SK-N-SH (cell line): Measurements from ENCODE around the gene CXorf38. TPM values are rescaled to one million over a fixed set of nuclear protein-coding genes. Genes with fewer than 3 reads are reported as not detected.
"Not testable (repeated sequence)": the region's sequence is repeated elsewhere in the genome, so short reads cannot be mapped to it uniquely, and the experiment has no call there.

ENCODE experiments used
- CTCF ChIA-PET: fragments of 300-600, 350-600 bp; formaldehyde crosslinking; extraction: SDS; loops from one replicate; lab custom pipeline; 2021; lab: Yijun Ruan, JAX
- POLR2A ChIA-PET: fragments of 350-600 bp; sonication (Branson Sonifier 250); formaldehyde crosslinking; extraction: SDS; loops from one replicate; lab custom pipeline; 2020; ENCODE audit warnings: antibody characterized with exemption, inconsistent platforms; lab: Yijun Ruan, JAX
- DNase-seq: peaks from one replicate; pipeline ENCODE4 v3.0.0; 2012
- H2AFZ ChIP-seq: fragments of 200-600 bp; sonication (generic); 2 replicates; pipeline ENCODE4 v1.8.1; 2016; ENCODE audit warnings: antibody characterized with exemption, mild to moderate bottlenecking, low read depth
- H3F3A ChIP-seq: fragments of 200-600 bp; sonication (generic); replicated peaks from 2 replicates; pipeline ENCODE3; 2016; ENCODE audit warnings: antibody characterized with exemption, mild to moderate bottlenecking; ENCODE audit not compliant: insufficient read depth
- H3K27ac ChIP-seq, 2 experiments: fragments of 200-500 bp in 1 of 2; fragments of 200-600 bp in 1 of 2; sonication (Bioruptor generic) in 1 of 2; sonication (generic), shearing (Covaris generic) in 1 of 2; 2 replicates each; pipeline versions ENCODE4 v1.5.1 to v1.6.1; 2014 to 2016; ENCODE audit warnings: low read depth in 2 of 2, inconsistent platforms in 1 of 2, low read length in 1 of 2, mild to moderate bottlenecking in 1 of 2, mixed read lengths in 1 of 2
- H3K27me3 ChIP-seq: fragments of 200-600 bp; sonication (generic), shearing (Covaris generic); 2 replicates; pipeline ENCODE4 v1.6.1; 2016; ENCODE audit warnings: mixed run types; ENCODE audit not compliant: insufficient read depth
- H3K36me3 ChIP-seq, 2 experiments: fragments of 200-500 bp in 1 of 2; fragments of 200-600 bp in 1 of 2; sonication (Bioruptor generic) in 1 of 2; sonication (generic) in 1 of 2; replicated peaks in 1 of 2; 2 replicates each; pipeline versions ENCODE3 to v1.5.1; 2014 to 2016; ENCODE audit warnings: low read length in 1 of 2, mild to moderate bottlenecking in 1 of 2; ENCODE audit not compliant: insufficient read depth in 2 of 2, control insufficient read depth in 1 of 2
- H3K4me1 ChIP-seq, 2 experiments: fragments of 200-500 bp in 1 of 2; fragments of 200-600 bp in 1 of 2; sonication (Bioruptor generic) in 1 of 2; sonication (generic), shearing (Covaris generic) in 1 of 2; 2 replicates each; pipeline versions ENCODE4 v1.5.1 to v1.6.1; 2014 to 2016; ENCODE audit warnings: low read depth in 1 of 2, low read length in 1 of 2, mixed run types in 1 of 2; ENCODE audit not compliant: insufficient read depth in 2 of 2, control insufficient read depth in 1 of 2
- H3K4me2 ChIP-seq: fragments of 200-600 bp; sonication (generic), shearing (Covaris generic); 2 replicates; pipeline ENCODE4 v1.6.1; 2017; ENCODE audit warnings: mixed run types
- H3K4me3 ChIP-seq, 2 experiments: fragments of 200-500 bp in 1 of 2; fragments of 200-600 bp in 1 of 2; sonication (Bioruptor generic) in 1 of 2; sonication (generic), shearing (Covaris generic) in 1 of 2; 2 replicates each; pipeline versions ENCODE4 v1.5.1 to v1.8.1; 2014 to 2016; ENCODE audit warnings: low read depth in 2 of 2, inconsistent platforms in 1 of 2, low read length in 1 of 2, mild to moderate bottlenecking in 1 of 2, mixed read lengths in 1 of 2, moderate library complexity in 1 of 2
- H3K79me2 ChIP-seq: fragments of 200-600 bp; sonication (generic); 2 replicates; pipeline ENCODE4 v1.8.1; 2017; ENCODE audit warnings: mild to moderate bottlenecking; ENCODE audit not compliant: insufficient read depth
- H3K9ac ChIP-seq: fragments of 200-600 bp; sonication (generic); 2 replicates; pipeline ENCODE4 v1.6.1; 2017; ENCODE audit warnings: mixed run types
- H3K9me2 ChIP-seq: fragments of 200-600 bp; sonication (generic); 2 replicates; pipeline ENCODE4 v1.6.1; 2017; ENCODE audit warnings: mixed run types
- H3K9me3 ChIP-seq: fragments of 200-600 bp; sonication (generic); 2 replicates; pipeline ENCODE4 v1.6.1; 2017; ENCODE audit warnings: mixed run types, mild to moderate bottlenecking, moderate library complexity
- H4K20me1 ChIP-seq: fragments of 200-600 bp; sonication (generic); 2 replicates; pipeline ENCODE4 v1.6.1; 2017; ENCODE audit warnings: mild to moderate bottlenecking, mixed run types; ENCODE audit not compliant: insufficient read depth
- CHD2 ChIP-seq: fragments of 150-350 bp; IDR thresholded peaks from 2 replicates; pipeline ENCODE4 v1.6.1; 2018; ENCODE audit warnings: low read length; ENCODE audit not compliant: partially characterized antibody
- ELF1 ChIP-seq: IDR thresholded peaks from 2 replicates; pipeline ENCODE4 v1.4.0; 2012
- GABPA ChIP-seq: IDR thresholded peaks from 2 replicates; pipeline ENCODE4 v1.4.0; 2012; ENCODE audit warnings: low read depth, mild to moderate bottlenecking
- GATA2 ChIP-seq: sonication (generic); formaldehyde crosslinking; IDR thresholded peaks from 2 replicates; pipeline ENCODE4 v1.5.0; 2020; ENCODE audit warnings: mild to moderate bottlenecking, missing genetic modification reagents
- NRF1 ChIP-seq: IDR thresholded peaks from 2 replicates; pipeline ENCODE4 v1.6.1; 2012; ENCODE audit warnings: low read depth, mild to moderate bottlenecking, low read length
- RCOR1 ChIP-seq: fragments of 150-350 bp; IDR thresholded peaks from 2 replicates; pipeline ENCODE4 v1.6.1; 2017; ENCODE audit warnings: antibody characterized with exemption, low read length
- RFX5 ChIP-seq: IDR thresholded peaks from 2 replicates; pipeline ENCODE4 v1.6.1; 2012; ENCODE audit warnings: mild to moderate bottlenecking, improper control_type of control experiment, low read length
- SIN3A ChIP-seq: IDR thresholded peaks from 2 replicates; pipeline ENCODE4 v1.6.1; 2012; ENCODE audit warnings: low read depth, mild to moderate bottlenecking, low read length, moderate library complexity, borderline replicate concordance
- YY1 ChIP-seq: IDR thresholded peaks from 2 replicates; pipeline ENCODE4 v1.4.0; 2012; ENCODE audit warnings: low read depth, mild to moderate bottlenecking
- WGBS: methylation state at CpG from one replicate; pipeline ENCODE4 v1.1.6; 2017; ENCODE audit warnings: low lambda C conversion rate; 5-methylcytosine and 5-hydroxymethylcytosine counted together
- polyA plus RNA-seq, 3 experiments: library from polyadenylated mRNA; depleted of rRNA; stranded (reverse); fragments of >200 nt; gene quantifications; 2 replicates each; pipeline ENCODE4 v1.2.3, GENCODE V29; 2012
- TF ChIP-seq, protein P1 (sequence below): IDR thresholded peaks from 2 replicates; pipeline ENCODE4 v1.4.0; 2012; ENCODE audit warnings: low read depth, borderline replicate concordance
- TF ChIP-seq, protein P2 (sequence below): IDR thresholded peaks from 2 replicates; pipeline ENCODE4 v1.4.0; 2012; ENCODE audit warnings: low read depth, borderline replicate concordance
- TF ChIP-seq, protein P3 (sequence below): fragments of 150-350 bp; IDR thresholded peaks from 2 replicates; pipeline ENCODE4 v1.6.1; 2017; ENCODE audit warnings: antibody characterized with exemption, low read length, low read depth, borderline replicate concordance
- TF ChIP-seq, protein P4 (sequence below): fragments of 200-600 bp; sonication (generic); IDR thresholded peaks from 2 replicates; pipeline ENCODE4 v1.6.1; 2017; ENCODE audit warnings: antibody characterized with exemption, mild to moderate bottlenecking, moderate library complexity
- TF ChIP-seq, protein P5 (sequence below): IDR thresholded peaks from 2 replicates; pipeline ENCODE4 v1.6.1; 2012; ENCODE audit warnings: mild to moderate bottlenecking, low read depth, low read length, moderate library complexity

The CXorf38 gene
- polyA plus RNA-seq, 1 of the 3 experiments (the other 2 are of a cell fraction) = 8.4 TPM

DNA sequence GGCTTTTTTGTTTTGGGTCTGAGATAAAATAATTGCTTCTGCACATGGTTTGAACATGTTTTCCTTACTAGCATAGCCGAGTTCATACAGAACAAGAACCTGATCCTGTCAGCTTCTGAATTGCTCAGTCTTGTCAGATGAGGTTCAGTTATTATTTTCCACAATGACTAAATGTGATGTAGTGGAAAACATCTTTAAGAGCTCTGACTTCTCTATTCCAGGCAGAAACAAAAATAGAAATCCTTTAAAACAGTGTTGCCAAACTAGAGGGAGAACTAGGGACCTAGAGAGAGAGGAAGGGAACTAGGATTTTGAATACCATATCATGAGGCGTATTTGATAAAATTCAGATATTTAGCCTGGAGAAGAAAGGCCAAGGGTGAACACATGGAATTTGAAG is 64.5 kb downstream of the CXorf38 start:
- DNase-seq = no peak
- TF ChIP-seq NRF1 = no peak
- TF ChIP-seq, protein P1, sequence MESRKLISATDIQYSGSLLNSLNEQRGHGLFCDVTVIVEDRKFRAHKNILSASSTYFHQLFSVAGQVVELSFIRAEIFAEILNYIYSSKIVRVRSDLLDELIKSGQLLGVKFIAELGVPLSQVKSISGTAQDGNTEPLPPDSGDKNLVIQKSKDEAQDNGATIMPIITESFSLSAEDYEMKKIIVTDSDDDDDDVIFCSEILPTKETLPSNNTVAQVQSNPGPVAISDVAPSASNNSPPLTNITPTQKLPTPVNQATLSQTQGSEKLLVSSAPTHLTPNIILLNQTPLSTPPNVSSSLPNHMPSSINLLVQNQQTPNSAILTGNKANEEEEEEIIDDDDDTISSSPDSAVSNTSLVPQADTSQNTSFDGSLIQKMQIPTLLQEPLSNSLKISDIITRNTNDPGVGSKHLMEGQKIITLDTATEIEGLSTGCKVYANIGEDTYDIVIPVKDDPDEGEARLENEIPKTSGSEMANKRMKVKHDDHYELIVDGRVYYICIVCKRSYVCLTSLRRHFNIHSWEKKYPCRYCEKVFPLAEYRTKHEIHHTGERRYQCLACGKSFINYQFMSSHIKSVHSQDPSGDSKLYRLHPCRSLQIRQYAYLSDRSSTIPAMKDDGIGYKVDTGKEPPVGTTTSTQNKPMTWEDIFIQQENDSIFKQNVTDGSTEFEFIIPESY = no peak
- no peak for TF ChIP-seq RCOR1
- TF ChIP-seq, protein P2, sequence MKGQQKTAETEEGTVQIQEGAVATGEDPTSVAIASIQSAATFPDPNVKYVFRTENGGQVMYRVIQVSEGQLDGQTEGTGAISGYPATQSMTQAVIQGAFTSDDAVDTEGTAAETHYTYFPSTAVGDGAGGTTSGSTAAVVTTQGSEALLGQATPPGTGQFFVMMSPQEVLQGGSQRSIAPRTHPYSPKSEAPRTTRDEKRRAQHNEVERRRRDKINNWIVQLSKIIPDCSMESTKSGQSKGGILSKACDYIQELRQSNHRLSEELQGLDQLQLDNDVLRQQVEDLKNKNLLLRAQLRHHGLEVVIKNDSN = no peak
- TF ChIP-seq RFX5 = no peak
- TF ChIP-seq, protein P3, sequence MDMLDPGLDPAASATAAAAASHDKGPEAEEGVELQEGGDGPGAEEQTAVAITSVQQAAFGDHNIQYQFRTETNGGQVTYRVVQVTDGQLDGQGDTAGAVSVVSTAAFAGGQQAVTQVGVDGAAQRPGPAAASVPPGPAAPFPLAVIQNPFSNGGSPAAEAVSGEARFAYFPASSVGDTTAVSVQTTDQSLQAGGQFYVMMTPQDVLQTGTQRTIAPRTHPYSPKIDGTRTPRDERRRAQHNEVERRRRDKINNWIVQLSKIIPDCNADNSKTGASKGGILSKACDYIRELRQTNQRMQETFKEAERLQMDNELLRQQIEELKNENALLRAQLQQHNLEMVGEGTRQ = no peak
- TF ChIP-seq ELF1 = no peak
- TF ChIP-seq, protein P4, sequence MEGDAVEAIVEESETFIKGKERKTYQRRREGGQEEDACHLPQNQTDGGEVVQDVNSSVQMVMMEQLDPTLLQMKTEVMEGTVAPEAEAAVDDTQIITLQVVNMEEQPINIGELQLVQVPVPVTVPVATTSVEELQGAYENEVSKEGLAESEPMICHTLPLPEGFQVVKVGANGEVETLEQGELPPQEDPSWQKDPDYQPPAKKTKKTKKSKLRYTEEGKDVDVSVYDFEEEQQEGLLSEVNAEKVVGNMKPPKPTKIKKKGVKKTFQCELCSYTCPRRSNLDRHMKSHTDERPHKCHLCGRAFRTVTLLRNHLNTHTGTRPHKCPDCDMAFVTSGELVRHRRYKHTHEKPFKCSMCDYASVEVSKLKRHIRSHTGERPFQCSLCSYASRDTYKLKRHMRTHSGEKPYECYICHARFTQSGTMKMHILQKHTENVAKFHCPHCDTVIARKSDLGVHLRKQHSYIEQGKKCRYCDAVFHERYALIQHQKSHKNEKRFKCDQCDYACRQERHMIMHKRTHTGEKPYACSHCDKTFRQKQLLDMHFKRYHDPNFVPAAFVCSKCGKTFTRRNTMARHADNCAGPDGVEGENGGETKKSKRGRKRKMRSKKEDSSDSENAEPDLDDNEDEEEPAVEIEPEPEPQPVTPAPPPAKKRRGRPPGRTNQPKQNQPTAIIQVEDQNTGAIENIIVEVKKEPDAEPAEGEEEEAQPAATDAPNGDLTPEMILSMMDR = no peak
- TF ChIP-seq SIN3A = no peak
- TF ChIP-seq, protein P5, sequence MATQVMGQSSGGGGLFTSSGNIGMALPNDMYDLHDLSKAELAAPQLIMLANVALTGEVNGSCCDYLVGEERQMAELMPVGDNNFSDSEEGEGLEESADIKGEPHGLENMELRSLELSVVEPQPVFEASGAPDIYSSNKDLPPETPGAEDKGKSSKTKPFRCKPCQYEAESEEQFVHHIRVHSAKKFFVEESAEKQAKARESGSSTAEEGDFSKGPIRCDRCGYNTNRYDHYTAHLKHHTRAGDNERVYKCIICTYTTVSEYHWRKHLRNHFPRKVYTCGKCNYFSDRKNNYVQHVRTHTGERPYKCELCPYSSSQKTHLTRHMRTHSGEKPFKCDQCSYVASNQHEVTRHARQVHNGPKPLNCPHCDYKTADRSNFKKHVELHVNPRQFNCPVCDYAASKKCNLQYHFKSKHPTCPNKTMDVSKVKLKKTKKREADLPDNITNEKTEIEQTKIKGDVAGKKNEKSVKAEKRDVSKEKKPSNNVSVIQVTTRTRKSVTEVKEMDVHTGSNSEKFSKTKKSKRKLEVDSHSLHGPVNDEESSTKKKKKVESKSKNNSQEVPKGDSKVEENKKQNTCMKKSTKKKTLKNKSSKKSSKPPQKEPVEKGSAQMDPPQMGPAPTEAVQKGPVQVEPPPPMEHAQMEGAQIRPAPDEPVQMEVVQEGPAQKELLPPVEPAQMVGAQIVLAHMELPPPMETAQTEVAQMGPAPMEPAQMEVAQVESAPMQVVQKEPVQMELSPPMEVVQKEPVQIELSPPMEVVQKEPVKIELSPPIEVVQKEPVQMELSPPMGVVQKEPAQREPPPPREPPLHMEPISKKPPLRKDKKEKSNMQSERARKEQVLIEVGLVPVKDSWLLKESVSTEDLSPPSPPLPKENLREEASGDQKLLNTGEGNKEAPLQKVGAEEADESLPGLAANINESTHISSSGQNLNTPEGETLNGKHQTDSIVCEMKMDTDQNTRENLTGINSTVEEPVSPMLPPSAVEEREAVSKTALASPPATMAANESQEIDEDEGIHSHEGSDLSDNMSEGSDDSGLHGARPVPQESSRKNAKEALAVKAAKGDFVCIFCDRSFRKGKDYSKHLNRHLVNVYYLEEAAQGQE = no peak
- TF ChIP-seq CHD2 = no peak
- TF ChIP-seq GABPA = no peak
- TF ChIP-seq YY1 = no peak
- TF ChIP-seq GATA2 = no peak
- Histone ChIP-seq H3K4me3 (no peak overlapping the region), H3K9ac (no peak overlapping the region), H3K4me2 (no peak overlapping the region), H3K79me2 (peaks cover 68% of the 10 kb centered on the region), H3K27me3 (peaks cover 5% of the 10 kb centered on the region; the same call in 1 of the 2 replicates), H3F3A (no peaks in the 10 kb centered on the region), H3K4me1 (peaks cover 0 to 4% of the 10 kb centered on the region in 2 experiments; a peak in 2 of 4 replicates), H3K9me2 (no peaks in the 10 kb centered on the region), H2AFZ (no peak overlapping the region), H3K27ac (no peak overlapping the region), H4K20me1 (peaks cover 49% of the 10 kb centered on the region), H3K36me3 (no peaks in the 10 kb centered on the region), H3K9me3 (no peaks in the 10 kb centered on the region)
- WGBS = 65% methylated on average over 2 of the region's 2 CpGs
- ChIA-PET CTCF (no interaction called here), POLR2A (no interaction called here)

DNA sequence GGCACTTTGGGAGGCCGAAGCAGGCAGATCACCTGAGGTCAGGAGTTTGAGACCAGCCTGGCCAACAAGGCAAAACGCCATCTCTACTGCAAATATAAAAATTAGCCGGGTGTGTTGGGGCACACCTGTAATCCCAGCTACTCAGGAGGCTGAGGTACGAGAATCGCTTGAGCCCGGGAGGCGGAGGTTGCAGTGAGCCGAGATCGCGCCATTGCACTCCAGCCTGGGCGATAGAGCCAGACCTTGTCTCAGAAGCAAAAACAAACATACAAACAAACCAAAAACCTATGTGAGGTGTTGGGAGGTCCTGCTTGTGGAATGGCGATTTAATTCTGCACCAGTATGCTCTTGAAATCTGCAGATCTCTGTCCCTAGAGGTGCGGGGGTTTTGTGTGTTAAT is 65.2 kb downstream of the CXorf38 start:
- H3K9me2 ChIP-seq, H3F3A ChIP-seq, DNase-seq, H3K9me3 ChIP-seq, H2AFZ ChIP-seq, H3K9ac ChIP-seq, H3K27ac ChIP-seq, H3K27me3 ChIP-seq, H3K4me1 ChIP-seq, H3K36me3 ChIP-seq, POLR2A ChIA-PET: not testable (repeated sequence)
- Histone ChIP-seq H4K20me1 (peaks cover 43% of the 10 kb centered on the region), H3K79me2 (peaks cover 62% of the 10 kb centered on the region), H3K4me3 (peak overlapping the region in 1 of 2 experiments; percentile 86; a peak in 1 of 4 replicates), H3K4me2 (peak overlapping the region; percentile 77)
- CTCF ChIA-PET = interaction anchor here (1.6 kb wide), 1 partner anchor 38 kb away, joined by 5 read pairs; no protein-coding TSS in a partner anchor
- WGBS = 79% methylated on average over 13 of the region's 13 CpGs
